HG03565 (cell line): ENCODE data around the gene ARL4C.
A peak's percentile ranks its signal among the peaks of the same experiment; 100 is the strongest.

Source experiments
- ATAC-seq: cut with Tn5 transposase; IDR thresholded peaks from one replicate; pipeline ENCODE4 v1.9.1; 2021; ENCODE audit warnings: mild to moderate bottlenecking, moderate library complexity; ENCODE audit not compliant: unreplicated experiment

Gene ARL4C

GRCh38 chr2:234500394-234501006, 3.6 kb upstream of the ARL4C start:
- ATAC-seq = peak; percentile 44

- no peak for ATAC-seq
Observed at GRCh38 chr2:234497594-234498235, 834 bp upstream of the ARL4C start.

- peak; percentile 32 for ATAC-seq
Observed at GRCh38 chr2:234496055-234496834, 636 bp downstream of the ARL4C start.

GRCh38 chr2:234495251-234496054, 1.4 kb downstream of the ARL4C start:
- ATAC-seq = no peak

GRCh38 chr2:234494361-234495250, 2.3 kb downstream of the ARL4C start:
- no peak for ATAC-seq

GRCh38 chr2:234493796-234494195, 3.1 kb downstream of the ARL4C start:
- no peak for ATAC-seq

- ATAC-seq = no peak
Observed at GRCh38 chr2:234492717-234493485, 4.0 kb downstream of the ARL4C start.

- ATAC-seq = no peak
Observed at GRCh38 chr2:234491897-234492296, 5.0 kb downstream of the ARL4C start.

- no peak for ATAC-seq
Observed at GRCh38 chr2:234491281-234491680, 5.6 kb downstream of the ARL4C start.

- ATAC-seq = no peak
Observed at GRCh38 chr2:234490271-234491091, 6.4 kb downstream of the ARL4C start.

- peak; percentile 48 for ATAC-seq
Observed at GRCh38 chr2:234488913-234489451, 7.9 kb downstream of the ARL4C start.

GRCh38 chr2:234488486-234488885, 8.4 kb downstream of the ARL4C start:
- no peak for ATAC-seq

- ATAC-seq = no peak
Observed at GRCh38 chr2:234487356-234487755, 9.5 kb downstream of the ARL4C start.

- peak; percentile 61 for ATAC-seq
Observed at GRCh38 chr2:234483568-234484251, 13.2 kb downstream of the ARL4C start.

- no peak for ATAC-seq
Observed at GRCh38 chr2:234481301-234481700, 15.6 kb downstream of the ARL4C start.

- no peak for ATAC-seq
Observed at GRCh38 chr2:234480337-234480736, 16.5 kb downstream of the ARL4C start.

GRCh38 chr2:234479465-234479864, 17.4 kb downstream of the ARL4C start:
- no peak for ATAC-seq
